AG20443 (cell line): ENCODE data around the gene RCL1.
A peak's percentile ranks its signal among the peaks of the same experiment; 100 is the strongest.
"Not testable (repeated sequence)": the region's sequence is repeated elsewhere in the genome, so short reads cannot be mapped to it uniquely, and the experiment has no call there.

Experiments used
- DNase-seq: peaks from one replicate; pipeline ENCODE4 v3.0.0; 2012; ENCODE audit warnings: low spot score, mixed read lengths

The RCL1 gene

DNA sequence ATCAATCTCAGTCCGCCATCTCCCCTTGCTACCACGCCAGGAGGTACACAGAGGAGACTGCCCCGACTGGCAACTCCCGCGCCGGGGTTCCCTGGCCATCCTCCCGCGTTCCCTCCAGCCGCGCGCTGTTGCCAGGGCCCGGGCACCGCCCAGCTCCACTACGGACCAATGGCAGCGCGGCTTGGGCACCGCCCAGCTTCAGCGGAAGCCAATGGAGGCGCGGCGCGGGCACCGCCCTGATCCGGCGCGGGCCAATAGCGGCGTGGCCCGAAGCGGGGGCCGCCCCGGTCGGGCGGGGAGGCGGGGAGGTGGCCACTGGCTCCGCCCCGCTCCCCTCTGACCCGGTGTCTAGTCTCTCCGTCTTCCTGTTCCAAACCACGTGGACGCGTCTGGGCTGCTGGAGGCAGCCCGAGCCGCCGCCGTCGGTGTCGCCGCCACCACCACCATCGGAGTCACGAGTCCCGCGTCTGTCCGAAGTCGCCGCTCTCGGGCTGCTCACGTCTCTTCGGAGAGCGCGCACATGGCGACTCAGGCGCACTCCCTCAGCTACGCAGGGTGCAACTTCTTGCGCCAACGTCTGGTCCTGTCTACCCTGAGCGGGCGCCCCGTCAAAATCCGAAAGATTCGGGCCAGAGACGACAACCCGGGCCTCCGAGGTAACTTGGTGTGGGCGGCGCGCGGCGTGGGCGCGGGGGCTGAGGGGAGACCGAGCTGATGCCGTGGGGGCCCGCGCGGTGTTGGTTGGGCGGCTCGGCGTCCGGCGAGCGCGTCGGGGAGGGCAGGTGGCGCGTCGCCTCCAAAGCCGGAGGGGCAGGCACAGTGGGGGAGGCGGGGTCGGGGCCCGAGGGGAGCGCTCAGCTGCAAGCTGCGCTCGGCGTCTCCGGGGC is at the start of gene RCL1:
Gene RCL1, plus strand, starts transcription at position 373 of the 887 bp plus-strand sequence. Its CDS starts 148 bp downstream, at position 521.
- peak; percentile 99 for DNase-seq

DNA sequence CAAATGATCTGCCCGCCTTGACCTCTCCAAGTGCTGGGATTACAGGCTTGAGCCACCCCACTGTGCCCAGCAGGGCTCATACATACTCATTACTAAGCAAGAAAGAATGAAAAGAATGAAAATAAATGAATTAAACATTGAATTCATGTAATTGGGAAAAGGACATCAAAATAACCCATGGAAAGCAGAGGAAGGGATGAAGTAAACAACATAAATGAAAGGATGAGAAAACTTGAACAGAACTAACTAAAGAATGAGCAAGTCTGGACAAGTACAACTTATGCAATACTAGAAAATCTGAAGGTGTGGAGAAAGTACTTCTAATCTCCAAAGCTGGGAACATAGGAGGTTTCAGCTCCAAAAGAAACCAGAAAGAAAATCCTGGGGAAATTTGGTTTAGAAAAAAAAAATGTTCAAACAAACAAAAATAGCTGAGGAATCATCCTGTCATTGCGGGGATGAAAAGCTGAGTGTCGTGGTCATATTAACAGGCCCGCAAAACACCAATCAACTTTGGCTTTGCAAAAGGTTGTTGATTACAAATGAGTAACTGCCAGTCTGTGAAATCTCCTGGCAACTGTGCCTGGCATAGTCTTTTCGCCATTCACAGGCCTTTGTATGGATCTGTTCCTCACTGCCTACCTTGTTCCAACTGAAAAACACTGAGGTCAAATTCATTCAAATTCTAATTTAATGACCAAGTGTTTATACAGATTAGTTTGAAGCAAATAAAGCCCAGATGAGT is 49.4 kb upstream of the RCL1 start:
- DNase-seq, result no peak

GRCh38 chr9:4746278-4747030 is 46.3 kb upstream of the RCL1 start:
- no peak for DNase-seq

GRCh38 chr9:4748612-4749011 is 44.1 kb upstream of the RCL1 start:
- DNase-seq, result no peak

DNA sequence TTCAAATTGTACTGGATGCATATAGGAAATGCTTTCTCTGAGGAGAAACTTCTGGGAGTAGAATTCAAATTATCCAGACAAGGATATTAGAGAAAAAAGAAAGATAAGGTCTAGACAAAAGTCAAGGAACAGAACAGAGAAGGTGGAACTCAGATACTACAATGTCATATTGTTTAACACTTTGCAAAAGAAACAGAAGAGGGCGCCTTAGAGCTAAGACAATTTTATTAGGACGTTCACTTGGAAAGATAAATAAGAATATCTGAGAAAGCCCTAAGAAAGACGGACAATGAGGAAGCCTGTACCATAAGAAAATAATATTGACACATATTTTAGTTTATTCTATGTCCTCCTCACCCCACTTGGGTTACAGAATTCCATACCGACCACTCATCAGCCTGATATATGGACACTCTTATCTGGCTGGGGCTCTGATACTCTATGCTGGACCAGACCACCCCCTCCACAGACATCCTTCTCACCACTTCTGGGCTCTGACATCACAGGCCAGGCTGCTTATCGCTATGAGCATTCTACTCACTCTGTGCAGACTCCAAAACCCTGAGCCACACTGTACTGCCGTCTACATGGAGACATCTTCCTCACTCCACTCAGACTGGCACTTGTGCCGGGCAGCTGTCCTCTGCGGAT is 42.6 kb upstream of the RCL1 start:
- peak; percentile 46 for DNase-seq

DNA sequence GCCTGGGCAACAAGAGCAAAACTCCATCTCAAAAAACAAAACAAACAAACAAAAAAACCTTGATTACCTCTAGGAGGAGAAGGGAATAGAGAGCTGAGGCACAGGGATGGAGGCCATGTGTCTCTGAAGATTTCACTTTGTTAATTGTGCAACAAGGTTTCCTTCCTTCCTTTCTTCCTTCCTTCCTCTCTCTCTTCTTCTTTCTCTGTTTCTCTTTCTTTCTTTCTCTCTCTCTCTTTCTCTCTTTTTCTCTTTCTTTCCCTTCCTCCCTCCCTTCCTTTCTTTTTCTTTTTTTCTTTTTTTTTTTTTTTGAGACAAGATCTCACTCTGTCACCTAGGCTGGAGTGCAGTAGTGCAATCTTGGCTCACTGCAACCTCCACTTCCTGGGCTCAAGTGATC is 38.2 kb upstream of the RCL1 start:
- not testable (repeated sequence) for DNase-seq

GRCh38 chr9:4755026-4755609 is 37.6 kb upstream of the RCL1 start:
- DNase-seq, result no peak

GRCh38 chr9:4756420-4756819 is 36.3 kb upstream of the RCL1 start:
- DNase-seq, result no peak

GRCh38 chr9:4760122-4760521 is 32.6 kb upstream of the RCL1 start:
- DNase-seq, result no peak

DNA sequence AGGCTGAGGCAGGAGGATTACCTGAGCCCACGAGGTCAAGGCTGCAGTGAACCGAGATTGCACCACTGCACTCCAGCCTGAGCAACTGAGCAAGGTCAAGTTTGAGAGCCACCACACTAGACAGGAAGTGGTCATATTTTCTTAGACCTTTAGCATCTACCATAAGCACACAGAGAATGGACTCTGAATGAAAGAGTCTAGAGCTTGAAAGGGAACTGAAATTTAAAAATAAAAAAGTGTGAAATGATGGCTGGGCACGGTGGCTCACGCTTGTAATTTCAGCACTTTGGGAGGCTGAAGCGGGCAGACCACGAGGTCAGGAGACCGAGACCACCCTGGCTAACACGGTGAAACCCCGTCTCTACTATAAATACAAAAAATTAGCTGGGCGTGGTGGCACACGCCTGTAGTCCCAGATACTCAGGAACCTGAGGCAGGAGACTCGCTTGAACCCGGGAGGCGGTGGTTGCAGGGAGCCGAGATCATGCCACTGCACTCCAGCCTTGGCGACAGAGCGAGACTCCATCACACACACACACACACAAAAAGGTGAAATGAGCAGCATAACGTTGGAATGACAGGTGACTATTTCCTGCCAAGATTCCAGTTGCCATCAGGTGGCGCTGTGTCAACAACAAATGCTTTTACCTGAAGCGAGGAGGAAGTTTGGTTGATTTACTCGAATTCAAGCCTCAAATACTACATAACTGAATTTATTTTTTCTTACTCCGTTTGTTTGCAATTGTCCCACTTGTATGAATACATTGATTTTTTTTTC is 30.4 kb upstream of the RCL1 start:
- peak; percentile 59 for DNase-seq

DNA sequence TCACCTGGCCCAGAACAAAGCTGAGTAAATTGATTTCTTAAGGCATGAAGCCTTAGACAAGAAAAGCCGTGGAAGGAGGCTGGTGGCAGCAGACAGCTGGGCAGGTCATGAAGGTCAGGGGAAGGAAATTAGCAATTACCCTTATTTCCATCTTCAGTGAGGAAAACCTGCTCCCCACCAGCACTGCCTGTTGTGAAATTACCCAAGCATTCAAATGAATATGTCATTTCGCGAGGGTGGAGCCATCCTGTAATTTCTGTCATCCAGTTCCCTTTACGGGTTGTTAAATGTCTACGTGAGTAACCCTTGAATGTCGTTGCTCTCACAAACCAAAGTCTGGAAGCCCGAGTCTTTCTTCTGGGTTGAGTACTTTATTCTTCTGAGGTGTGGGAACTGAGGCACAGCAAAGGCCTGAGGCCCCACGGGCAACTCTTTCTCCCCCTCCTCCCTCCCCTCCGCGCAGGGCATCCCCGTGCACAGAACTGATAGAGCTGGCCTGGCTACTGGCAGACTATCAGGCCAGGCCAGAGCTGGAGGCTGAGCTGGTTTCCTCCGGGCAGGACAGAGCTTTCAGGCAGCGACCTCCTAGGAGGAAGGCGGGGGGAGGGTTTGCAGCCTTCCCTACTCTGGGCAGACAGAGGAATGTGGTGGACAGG is 29.7 kb upstream of the RCL1 start:
- DNase-seq, result no peak

GRCh38 chr9:4764033-4764432 is 28.7 kb upstream of the RCL1 start:
- DNase-seq, result no peak

GRCh38 chr9:4768681-4769080 is 24.1 kb upstream of the RCL1 start:
- no peak for DNase-seq

GRCh38 chr9:4769321-4770080 is 23.2 kb upstream of the RCL1 start:
- peak; percentile 54 for DNase-seq

DNA sequence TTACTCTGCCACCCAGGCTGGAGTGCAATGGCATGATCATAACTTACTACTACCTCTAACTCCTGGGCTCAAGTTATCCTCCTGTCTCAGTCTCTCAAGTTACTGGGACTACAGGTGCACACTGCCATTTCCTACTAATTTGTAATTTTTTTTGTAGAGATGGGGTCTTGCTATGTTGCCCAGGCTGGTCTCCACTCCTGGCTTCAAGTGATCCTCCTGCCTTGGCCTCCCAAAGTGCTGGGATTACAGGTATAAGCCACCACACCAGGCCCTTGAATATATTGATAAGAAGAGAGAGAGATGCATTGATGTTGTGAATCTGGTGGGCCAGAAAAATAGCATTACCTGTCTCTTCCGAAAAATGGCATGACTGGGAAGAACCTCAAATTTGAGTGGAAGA is 21.0 kb upstream of the RCL1 start:
- no peak for DNase-seq

GRCh38 chr9:4774209-4774608 is 18.5 kb upstream of the RCL1 start:
- DNase-seq, result peak; percentile 61

DNA sequence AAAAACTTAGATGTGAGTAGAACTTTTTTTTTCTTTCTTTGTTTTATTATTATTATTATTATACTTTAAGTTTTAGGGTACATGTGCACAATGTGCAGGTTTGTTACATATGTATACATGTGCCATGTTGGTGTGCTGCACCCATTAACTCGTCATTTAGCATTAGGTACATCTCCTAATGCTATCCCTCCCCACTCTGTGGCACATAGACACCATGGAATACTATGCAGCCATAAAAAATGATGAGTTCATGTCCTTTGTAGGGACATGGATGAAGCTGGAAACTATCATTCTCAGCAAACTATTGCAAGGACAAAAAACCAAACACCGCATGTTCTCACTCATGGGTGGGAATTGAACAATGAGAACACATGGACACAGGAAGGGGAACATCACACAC is 17.8 kb upstream of the RCL1 start:
- DNase-seq, result not testable (repeated sequence)

DNA sequence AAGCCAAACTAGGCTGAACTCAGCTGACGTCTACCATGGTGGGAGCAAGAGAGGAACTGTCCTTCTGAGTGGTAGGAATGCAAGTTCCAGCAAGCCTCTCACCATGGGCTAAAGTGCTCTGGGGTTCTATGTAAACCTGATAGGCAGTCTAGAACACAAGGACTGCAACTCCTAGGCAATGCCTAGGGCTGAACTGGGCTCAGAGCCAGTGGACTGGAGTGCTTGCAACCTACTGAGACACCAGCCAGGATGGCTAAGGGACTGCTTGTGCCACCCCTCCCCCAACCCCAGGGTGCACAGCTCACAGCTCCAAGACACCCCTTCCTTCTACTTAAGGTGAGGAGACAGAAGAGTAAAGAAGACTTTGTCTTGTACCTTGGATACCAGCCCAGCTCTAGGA is 12.1 kb upstream of the RCL1 start:
- no peak for DNase-seq

DNA sequence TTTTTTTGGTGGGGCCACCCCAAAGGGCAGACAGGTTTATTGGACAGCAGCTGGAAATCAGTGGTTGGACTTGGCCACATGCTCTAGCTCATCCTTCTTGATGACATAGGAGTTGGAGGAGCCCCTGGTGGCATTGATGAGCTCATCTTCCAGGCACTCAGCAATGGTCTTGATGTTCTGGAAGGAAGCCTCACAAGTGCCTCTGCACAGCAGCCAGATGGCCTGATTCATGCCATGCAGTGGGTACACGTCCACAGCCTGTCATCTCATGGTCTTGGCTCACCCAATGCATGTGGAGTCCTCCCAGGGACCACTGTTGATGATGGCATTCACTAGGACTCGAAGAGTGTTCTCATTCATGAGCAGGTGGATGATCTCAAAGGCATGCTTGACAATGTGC is 11.3 kb upstream of the RCL1 start:
- no peak for DNase-seq

GRCh38 chr9:4783191-4783590 is 9.6 kb upstream of the RCL1 start:
- not testable (repeated sequence) for DNase-seq
